NCI-H2196 (cell line): ENCODE results near the gene RIOX2.

ENCODE experiments used
- DNase-seq: peaks from one replicate; lab custom pipeline; 2025; ENCODE audit not compliant: unreplicated experiment; lab: John Stamatoyannopoulos, UW

The RIOX2 gene

GRCh38 chr3:97954228-97954827 lies 17.9 kb downstream of the RIOX2 start:
- DNase-seq, result no peak

- no peak for DNase-seq
Observed at GRCh38 chr3:97952872-97953271, 19.4 kb downstream of the RIOX2 start.

- DNase-seq, result no peak
Observed at GRCh38 chr3:97952280-97952679, 20.0 kb downstream of the RIOX2 start.

GRCh38 chr3:97950360-97950759 lies 21.9 kb downstream of the RIOX2 start:
- DNase-seq, result no peak

- DNase-seq, result no peak
Observed at GRCh38 chr3:97949743-97950142, 22.5 kb downstream of the RIOX2 start.

DNA sequence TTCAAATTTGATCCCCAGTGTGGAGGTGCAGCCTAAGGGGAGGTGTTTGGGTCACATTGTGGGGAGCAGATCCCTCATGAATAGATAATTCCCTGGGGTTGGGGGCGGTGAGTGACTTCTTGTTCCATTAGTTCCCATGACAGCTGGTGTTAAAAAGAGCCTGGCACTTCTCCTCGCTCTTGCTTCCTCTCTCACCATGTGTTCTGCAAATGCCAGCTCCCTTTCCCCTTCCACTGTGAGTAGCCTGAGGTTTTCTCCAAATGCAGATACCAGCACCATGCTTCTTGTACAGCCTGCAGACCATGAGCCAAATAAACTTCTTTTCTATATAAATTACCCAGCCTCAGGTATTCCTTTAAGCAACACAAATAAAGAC lies 23.1 kb downstream of the RIOX2 start:
- DNase-seq, result no peak

- DNase-seq, result no peak
Observed at GRCh38 chr3:97948351-97949109, 23.7 kb downstream of the RIOX2 start.

DNA sequence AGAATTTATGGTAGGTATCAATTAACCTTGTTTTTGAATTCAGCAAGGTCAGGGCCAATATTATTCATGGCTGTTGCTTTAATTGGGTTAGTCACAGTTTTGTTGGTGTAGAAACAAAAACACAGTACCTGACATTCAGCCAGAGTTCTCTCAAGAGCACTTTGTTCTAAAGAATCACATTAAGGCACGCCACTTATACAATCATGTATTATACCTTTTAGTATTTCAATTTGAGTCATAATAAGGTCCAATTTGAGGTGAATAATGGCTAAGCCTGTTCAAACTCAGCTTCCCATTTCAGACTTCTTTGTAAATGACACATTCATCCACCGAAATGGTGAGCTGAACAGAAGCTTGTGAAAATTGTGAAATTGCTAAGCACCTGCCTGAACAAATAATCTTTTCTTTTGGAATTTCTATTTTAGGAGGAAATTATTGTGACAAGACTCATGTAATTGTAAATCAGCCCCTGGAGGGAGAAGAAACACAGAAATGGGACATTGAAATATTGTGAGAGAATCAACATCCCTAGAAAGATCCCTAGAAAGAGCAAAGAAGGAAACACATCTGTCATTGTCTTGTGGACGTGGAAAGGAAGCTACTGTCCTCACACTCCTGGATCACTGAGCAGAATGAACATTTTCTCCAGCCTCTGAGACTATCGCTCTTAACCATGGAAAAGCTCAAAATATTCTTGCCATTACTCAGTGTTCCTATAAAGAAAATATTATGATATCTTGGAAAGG lies 29.3 kb downstream of the RIOX2 start:
- DNase-seq, result no peak

- DNase-seq, result no peak
Observed at GRCh38 chr3:97940034-97940433, 32.2 kb downstream of the RIOX2 start.

GRCh38 chr3:97939401-97939800 lies 32.8 kb downstream of the RIOX2 start:
- no peak for DNase-seq

- no peak for DNase-seq
Observed at GRCh38 chr3:97938444-97938843, 33.8 kb downstream of the RIOX2 start.

GRCh38 chr3:97937205-97937604 lies 35.0 kb downstream of the RIOX2 start:
- no peak for DNase-seq

GRCh38 chr3:97935842-97936241 lies 36.4 kb downstream of the RIOX2 start:
- no peak for DNase-seq

- DNase-seq, result no peak
Observed at GRCh38 chr3:97934980-97935695, 37.1 kb downstream of the RIOX2 start.

DNA sequence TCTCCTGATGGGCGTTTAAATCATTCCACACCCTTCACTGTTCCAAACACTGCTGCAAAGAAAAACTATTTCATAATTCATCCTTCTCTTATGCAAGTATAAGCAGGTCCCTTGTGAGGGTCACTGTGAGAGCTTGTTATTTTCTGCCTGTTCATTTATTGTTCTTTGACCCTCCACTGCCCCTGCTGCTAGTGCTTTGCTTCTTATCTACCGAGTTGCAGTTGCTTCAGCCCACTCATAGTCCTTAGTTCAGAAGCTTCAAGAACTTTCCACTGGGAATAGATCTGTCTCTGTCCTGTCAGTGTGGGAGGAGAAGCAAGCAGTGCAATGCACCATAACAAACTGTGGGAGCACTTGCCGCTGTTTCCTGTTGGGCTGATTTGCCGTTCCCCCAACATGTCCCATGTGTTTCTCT lies 39.8 kb downstream of the RIOX2 start:
- DNase-seq, result no peak

GRCh38 chr3:97931218-97931617 lies 41.0 kb downstream of the RIOX2 start:
- DNase-seq, result no peak

- no peak for DNase-seq
Observed at GRCh38 chr3:97930018-97930417, 42.2 kb downstream of the RIOX2 start.

DNA sequence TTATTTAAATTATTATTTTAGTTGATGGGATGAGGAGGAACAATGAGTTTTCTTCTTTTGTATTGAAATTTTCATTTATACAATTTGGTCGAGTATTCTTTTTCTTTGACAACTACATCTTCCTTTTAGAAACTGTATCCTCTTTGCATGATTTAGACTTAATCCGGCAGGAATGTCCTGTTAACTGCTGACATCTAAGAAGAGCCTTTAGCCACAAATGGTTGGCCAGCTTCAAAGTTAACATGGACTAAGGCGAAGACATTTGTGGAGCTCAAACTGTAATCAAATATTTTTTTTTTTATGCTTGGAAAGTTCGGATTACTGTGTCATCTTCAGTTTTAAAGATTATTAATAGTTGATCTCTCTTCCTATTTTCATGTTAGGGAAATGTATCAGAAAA lies 43.2 kb downstream of the RIOX2 start:
- no peak for DNase-seq

- no peak for DNase-seq
Observed at GRCh38 chr3:97927704-97928103, 44.5 kb downstream of the RIOX2 start.

DNA sequence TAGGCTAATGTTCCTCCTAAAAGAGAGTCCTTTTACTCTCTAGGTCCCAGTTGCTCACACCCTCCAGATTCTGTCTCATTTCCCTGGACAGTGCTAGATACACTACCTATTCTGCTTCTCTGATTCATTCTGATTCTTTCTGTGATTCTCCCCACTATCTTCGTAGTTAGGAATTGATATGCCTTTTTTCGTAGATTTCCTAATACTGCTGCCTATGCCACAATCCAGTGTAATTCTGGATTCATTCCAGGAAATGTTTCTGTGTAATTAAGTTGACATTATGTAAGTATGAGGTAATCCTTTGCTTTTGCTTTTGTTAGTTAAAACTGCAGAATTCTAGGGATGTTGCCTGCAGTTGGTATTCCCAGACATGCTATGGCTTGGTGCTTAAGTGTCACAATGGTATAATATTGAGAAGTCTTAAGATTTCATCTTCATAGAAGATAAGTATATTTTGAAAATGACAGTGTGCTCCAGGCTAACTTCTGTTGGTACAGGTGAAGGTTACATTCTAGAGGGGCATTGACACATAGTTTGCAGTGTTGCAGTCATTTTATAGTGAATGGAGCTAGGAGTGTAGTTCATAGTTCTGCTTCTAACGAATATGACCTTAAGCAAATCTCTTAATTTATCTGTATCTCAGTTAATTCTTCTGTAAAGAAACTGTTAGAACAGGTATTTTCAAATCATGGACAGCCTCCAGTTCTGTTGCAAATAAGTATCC lies 54.3 kb downstream of the RIOX2 start:
- no peak for DNase-seq

- no peak for DNase-seq
Observed at GRCh38 chr3:97916576-97916975, 55.7 kb downstream of the RIOX2 start.
